BJ (cell line): ENCODE data around the gene BEGAIN. TPM values are rescaled to one million over a fixed set of nuclear protein-coding genes. Genes with fewer than 3 reads are reported as not detected.

ENCODE experiments used
- CTCF ChIA-PET: fragments of 350-600 bp; formaldehyde crosslinking; extraction: SDS; loops from one replicate; lab custom pipeline; 2021; ENCODE audit warnings: antibody characterized with exemption, inconsistent platforms; lab: Yijun Ruan, JAX
- POLR2A ChIA-PET: fragments of 300-600 bp; sonication (Branson Sonifier 250); formaldehyde crosslinking; extraction: SDS; loops from one replicate; lab custom pipeline; 2021; ENCODE audit warnings: antibody characterized with exemption; lab: Charles Lee
- DNase-seq: peaks from one replicate; pipeline ENCODE4 v3.0.0-alpha.2; 2011; ENCODE audit warnings: low read depth
- H3K27me3 ChIP-seq: 2 replicates; pipeline ENCODE4 v1.6.0; 2011; ENCODE audit warnings: low read length; ENCODE audit not compliant: control insufficient read depth, insufficient read depth
- H3K36me3 ChIP-seq: 2 replicates; pipeline ENCODE4 v1.5.1; 2011; ENCODE audit warnings: low read length; ENCODE audit not compliant: control insufficient read depth, insufficient read depth
- H3K4me3 ChIP-seq: 2 replicates; pipeline ENCODE4 v1.5.1; 2011; ENCODE audit warnings: low read depth, mild to moderate bottlenecking, control low read depth, low read length
- polyA plus RNA-seq: library from polyadenylated mRNA; depleted of rRNA; stranded (reverse); fragments of >200 nt; gene quantifications from 2 replicates; pipeline ENCODE4 v1.2.3, GENCODE V29; 2011
- TF ChIP-seq, protein P1 (sequence below): IDR thresholded peaks from 2 replicates; pipeline ENCODE4 v1.5.1; 2011; ENCODE audit warnings: low read depth, mild to moderate bottlenecking, control low read depth, inconsistent platforms, low read length, moderate library complexity; ENCODE audit not compliant: insufficient read depth

The BEGAIN gene
- polyA plus RNA-seq, 1 experiment = 0.22 TPM

DNA sequence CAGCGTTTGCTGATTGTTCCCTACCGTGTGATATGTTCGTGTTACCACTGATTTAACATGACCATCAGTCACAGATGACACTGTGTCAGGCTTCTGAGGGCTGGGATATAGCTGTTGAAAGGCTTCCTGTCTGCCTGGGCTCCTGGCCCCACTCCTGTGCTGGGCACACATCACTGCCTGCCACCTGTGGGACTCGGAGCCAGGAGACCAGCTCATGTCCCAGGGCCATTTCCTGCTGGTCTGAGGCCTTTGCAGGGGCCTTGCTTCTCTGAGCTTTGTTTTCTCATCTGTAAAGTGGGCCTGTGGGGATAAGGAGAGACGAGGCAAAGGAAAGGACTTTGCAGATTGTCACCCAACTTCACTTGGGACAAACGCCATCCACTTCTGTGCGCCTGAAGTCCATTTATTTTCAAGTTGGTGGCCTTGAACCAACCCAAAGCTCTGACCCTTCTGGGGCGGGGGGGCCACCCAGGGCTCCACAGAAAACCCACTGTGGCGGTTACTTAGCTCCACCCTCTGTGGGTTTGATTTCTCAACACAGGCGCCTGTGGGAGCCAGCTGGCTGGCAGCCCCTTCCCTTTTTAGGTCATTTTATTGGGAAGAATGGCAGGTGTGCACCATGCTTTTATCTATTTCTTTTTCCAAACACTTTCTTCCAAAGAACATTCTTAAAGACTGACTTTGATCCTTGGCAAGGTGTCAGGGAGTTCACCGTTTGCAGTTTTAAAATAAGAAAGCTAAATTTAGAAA, 54.1 kb downstream of the BEGAIN start:
- H3K4me3 ChIP-seq = no peak overlapping the region
- ChIA-PET POLR2A (no interaction called here), CTCF (interaction anchor here (1.3 to 1.7 kb wide), 3 partner anchors 10 to 116 kb away, joined by 3 to 5 read pairs (median 5); no protein-coding TSS in a partner anchor)
- DNase-seq = no peak
- peaks cover 7% of the 10 kb centered on the region for H3K36me3 ChIP-seq
- TF ChIP-seq, protein P1, sequence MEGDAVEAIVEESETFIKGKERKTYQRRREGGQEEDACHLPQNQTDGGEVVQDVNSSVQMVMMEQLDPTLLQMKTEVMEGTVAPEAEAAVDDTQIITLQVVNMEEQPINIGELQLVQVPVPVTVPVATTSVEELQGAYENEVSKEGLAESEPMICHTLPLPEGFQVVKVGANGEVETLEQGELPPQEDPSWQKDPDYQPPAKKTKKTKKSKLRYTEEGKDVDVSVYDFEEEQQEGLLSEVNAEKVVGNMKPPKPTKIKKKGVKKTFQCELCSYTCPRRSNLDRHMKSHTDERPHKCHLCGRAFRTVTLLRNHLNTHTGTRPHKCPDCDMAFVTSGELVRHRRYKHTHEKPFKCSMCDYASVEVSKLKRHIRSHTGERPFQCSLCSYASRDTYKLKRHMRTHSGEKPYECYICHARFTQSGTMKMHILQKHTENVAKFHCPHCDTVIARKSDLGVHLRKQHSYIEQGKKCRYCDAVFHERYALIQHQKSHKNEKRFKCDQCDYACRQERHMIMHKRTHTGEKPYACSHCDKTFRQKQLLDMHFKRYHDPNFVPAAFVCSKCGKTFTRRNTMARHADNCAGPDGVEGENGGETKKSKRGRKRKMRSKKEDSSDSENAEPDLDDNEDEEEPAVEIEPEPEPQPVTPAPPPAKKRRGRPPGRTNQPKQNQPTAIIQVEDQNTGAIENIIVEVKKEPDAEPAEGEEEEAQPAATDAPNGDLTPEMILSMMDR = no peak
- H3K27me3 ChIP-seq = no peaks in the 10 kb centered on the region

DNA sequence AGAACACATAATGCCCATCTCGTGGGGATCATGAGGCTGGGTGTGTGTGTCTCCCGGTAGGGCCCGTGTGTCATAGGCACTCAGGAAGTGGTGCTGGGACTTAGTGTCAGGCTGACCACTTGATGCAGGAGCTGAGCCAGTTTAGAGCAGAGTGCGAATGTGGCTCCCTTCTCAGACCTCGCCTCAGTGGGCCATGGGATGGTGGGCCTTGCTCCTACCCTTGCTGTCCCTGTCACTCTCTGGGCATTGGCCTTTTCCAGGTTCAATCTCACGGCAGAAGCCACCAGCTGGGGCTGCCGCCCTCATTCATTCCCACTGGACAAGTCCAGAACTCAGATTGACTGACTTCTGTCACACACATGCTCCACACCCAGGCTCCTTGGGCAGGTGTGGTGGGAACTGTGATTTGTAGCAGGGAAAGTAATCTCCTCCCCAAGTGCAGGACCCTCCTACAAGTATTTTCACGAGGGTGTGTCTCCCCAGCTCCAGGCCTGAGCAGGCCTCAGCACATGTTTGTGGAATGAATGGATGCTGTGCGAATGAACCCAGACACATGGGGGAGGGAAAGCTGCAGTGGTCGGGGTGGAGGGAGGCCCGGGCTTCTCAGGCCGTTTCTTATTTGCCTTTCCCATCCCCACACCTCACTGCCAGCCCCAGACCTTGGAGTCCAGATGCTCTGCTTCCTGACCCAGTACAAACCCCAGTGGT, 54.9 kb downstream of the BEGAIN start:
- H3K27me3 ChIP-seq = no peaks in the 10 kb centered on the region
- CTCF ChIA-PET = interaction anchor here (1.3 to 1.5 kb wide), 3 partner anchors 12 to 148 kb away, joined by 3 to 4 read pairs (median 4); no protein-coding TSS in a partner anchor

DNA sequence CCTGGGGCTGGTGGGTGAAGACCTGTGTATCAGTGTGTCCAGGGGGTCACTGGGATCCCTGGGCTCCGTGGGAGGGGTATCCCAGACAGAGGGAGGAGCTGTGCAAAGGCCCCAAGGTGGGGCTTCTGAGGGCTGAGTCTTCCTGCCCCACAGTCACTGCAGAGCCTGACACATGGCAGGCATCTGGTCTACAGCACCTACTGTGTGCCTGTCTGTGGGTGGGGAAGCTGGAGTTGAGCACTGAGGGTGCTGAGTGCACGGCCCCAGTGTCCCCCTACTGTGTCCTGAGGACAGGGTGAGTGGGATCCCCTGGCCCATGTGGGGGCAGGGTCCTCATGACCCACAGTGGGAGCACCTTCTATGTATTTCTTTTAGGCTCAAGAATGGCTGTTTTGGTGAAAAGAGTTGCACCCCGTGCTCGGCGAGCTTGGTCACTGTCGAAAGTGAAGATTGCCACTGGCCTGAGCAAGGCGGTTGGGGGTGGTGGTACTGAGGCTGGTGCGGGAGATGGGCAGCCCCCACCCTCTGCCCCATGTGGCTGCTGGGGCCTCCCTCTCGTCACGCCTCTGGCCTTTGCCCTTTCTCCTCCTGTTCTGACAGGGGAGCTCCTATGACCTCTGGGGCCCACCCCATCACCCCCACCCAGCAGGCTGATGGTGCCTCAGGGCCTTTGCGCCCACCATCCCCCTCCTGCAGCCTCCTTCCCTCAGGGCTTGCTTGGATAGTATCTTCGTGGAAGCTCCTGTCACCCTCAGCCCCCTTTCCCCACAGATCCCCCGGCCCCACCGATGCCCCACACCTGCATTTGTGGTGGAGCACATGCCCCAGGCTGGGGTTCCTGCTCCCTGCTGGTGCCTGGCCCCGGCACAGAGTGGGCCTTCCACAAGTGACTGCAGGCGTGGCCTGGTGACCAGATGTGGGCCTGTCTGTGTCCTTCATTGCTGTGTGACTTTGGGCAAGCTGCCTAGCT, 55.8 kb downstream of the BEGAIN start:
- CTCF ChIA-PET = interaction anchor here (1.3 to 1.5 kb wide), 3 partner anchors 11 to 147 kb away, joined by 3 to 4 read pairs (median 4); no protein-coding TSS in a partner anchor
- POLR2A ChIA-PET = no interaction called here
- TF ChIP-seq, protein P1 = no peak
- peaks cover 11% of the 10 kb centered on the region for H3K36me3 ChIP-seq
- DNase-seq = no peak
- no peaks in the 10 kb centered on the region for H3K27me3 ChIP-seq
- H3K4me3 ChIP-seq = no peak overlapping the region

More for the DNA sequence above, 54.9 kb downstream of the BEGAIN start:
- TF ChIP-seq, protein P1 = no peak
- POLR2A ChIA-PET = no interaction called here
- no peak for DNase-seq
- peaks cover 7% of the 10 kb centered on the region for H3K36me3 ChIP-seq
- H3K4me3 ChIP-seq = no peak overlapping the region

DNA sequence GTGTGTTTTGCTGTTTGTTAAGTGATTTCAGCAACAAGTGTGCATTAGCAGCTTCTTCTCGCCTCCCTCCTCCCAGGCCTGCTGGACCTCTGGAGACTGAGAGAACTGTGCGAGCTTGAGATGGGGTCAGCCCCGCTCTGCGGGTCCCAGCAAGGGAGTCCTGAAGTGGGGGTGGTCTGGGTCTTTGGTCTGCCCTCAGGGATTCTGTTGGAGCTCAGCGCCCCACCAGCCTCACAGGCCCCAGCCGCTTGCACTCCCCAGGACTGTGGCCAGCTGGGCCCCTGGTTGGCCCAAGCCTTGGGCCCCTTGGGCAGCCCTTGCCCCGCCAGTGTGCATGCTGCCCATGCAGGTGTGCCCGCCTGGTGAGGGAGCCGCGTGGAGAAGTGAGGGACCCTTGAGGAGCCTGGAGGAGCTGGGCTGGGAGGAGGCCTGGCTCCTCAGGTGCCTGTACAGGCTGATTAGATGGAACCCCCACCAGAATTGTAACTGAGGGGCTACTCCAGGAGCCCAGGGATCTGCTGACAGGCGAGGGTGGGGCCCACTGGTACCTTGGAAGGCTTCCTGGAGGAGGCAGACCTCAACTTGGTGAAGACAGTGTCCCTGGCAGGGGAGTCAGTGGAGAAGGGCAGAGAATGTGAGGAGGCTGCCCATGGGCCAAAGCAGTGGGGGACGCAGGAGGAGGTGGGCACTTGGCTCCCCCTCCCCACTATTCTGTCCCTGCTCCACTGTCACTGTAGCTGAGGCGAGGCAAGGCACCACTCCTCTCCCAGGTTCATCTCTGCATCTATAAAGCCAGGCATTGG, 56.7 kb downstream of the BEGAIN start:
- ChIA-PET CTCF (interaction anchor here (1.3 to 1.5 kb wide), 2 partner anchors 10 to 146 kb away, joined by 4 read pairs; no protein-coding TSS in a partner anchor), POLR2A (no interaction called here)
- DNase-seq = no peak
- TF ChIP-seq, protein P1 = no peak
- no peaks in the 10 kb centered on the region for H3K27me3 ChIP-seq
- H3K36me3 ChIP-seq = peaks cover 11% of the 10 kb centered on the region
- H3K4me3 ChIP-seq = no peak overlapping the region
